NCI-H82 (cell line): ENCODE data around the gene SF3B6.
"Not testable (repeated sequence)": the region's sequence is repeated elsewhere in the genome, so short reads cannot be mapped to it uniquely, and the experiment has no call there.

Experiments
- DNase-seq: peaks from one replicate; lab custom pipeline; 2025; lab: John Stamatoyannopoulos, UW

The SF3B6 gene

GRCh38 chr2:24075915-24076848 lies at the start of gene SF3B6:
Gene SF3B6 (minus strand): TSS chr2:24076326. CDS start chr2:24076229, 97 bp downstream.
- peak; percentile 100 for DNase-seq

GRCh38 chr2:24123922-24124580 lies 47.9 kb upstream of the SF3B6 start:
- DNase-seq, result peak; percentile 75

- peak; percentile 93 for DNase-seq
Measured at GRCh38 chr2:24123195-24123921, 47.2 kb upstream of the SF3B6 start, which contains the start of the genes FAM228B and PFN4. Gene FAM228B (plus strand): TSS chr2:24123469. CDS start chr2:24124362, 893 bp downstream. Gene PFN4 (minus strand): TSS chr2:24123334. CDS start chr2:24122535, 799 bp downstream.

GRCh38 chr2:24122366-24123194 lies 46.5 kb upstream of the SF3B6 start:
- DNase-seq, result peak; percentile 18

GRCh38 chr2:24121469-24121868 lies 45.3 kb upstream of the SF3B6 start:
- no peak for DNase-seq

GRCh38 chr2:24121066-24121465 lies 44.9 kb upstream of the SF3B6 start:
- no peak for DNase-seq

- peak; percentile 86 for DNase-seq
Measured at GRCh38 chr2:24117902-24118301, 41.8 kb upstream of the SF3B6 start.

GRCh38 chr2:24115057-24115456 lies 38.9 kb upstream of the SF3B6 start:
- DNase-seq, result no peak

GRCh38 chr2:24111407-24111901 lies 35.3 kb upstream of the SF3B6 start:
- no peak for DNase-seq

- DNase-seq, result no peak
Measured at GRCh38 chr2:24110660-24111303, 34.7 kb upstream of the SF3B6 start.

GRCh38 chr2:24109431-24109830 lies 33.3 kb upstream of the SF3B6 start:
- DNase-seq, result not testable (repeated sequence)

- no peak for DNase-seq
Measured at GRCh38 chr2:24107336-24107735, 31.2 kb upstream of the SF3B6 start.

GRCh38 chr2:24106786-24107185 lies 30.7 kb upstream of the SF3B6 start:
- no peak for DNase-seq

GRCh38 chr2:24105816-24106215 lies 29.7 kb upstream of the SF3B6 start:
- no peak for DNase-seq

GRCh38 chr2:24104906-24105305 lies 28.8 kb upstream of the SF3B6 start:
- DNase-seq, result no peak

GRCh38 chr2:24104110-24104650 lies 28.1 kb upstream of the SF3B6 start:
- no peak for DNase-seq

GRCh38 chr2:24102677-24103076 lies 26.6 kb upstream of the SF3B6 start:
- DNase-seq, result no peak

GRCh38 chr2:24101992-24102391 lies 25.9 kb upstream of the SF3B6 start:
- no peak for DNase-seq

GRCh38 chr2:24100732-24101131 lies 24.6 kb upstream of the SF3B6 start:
- DNase-seq, result not testable (repeated sequence)

- DNase-seq, result not testable (repeated sequence)
Measured at GRCh38 chr2:24095171-24095677, 19.1 kb upstream of the SF3B6 start.
